IMR-90 (cell line): ENCODE measurements around the gene RAMP3.

Source experiments
- CHD1 ChIP-seq: IDR thresholded peaks from 2 replicates; pipeline ENCODE4 v1.6.1; 2012; ENCODE audit warnings: low read depth, low read length, improper control_type of control experiment
- MAZ ChIP-seq: IDR thresholded peaks from 2 replicates; pipeline ENCODE4 v1.6.1; 2012; ENCODE audit warnings: low read depth, mild to moderate bottlenecking, low read length, improper control_type of control experiment, moderate library complexity, borderline replicate concordance
- RAD21 ChIP-seq: IDR thresholded peaks from 2 replicates; pipeline ENCODE4 v1.6.1; 2012; ENCODE audit warnings: low read length, improper control_type of control experiment
- TF ChIP-seq, protein P1 (sequence below): conservative IDR thresholded peaks from 2 replicates; pipeline ENCODE4 v1.5.1; 2012; ENCODE audit warnings: mild to moderate bottlenecking, low read depth, low read length, improper control_type of control experiment

DNA sequence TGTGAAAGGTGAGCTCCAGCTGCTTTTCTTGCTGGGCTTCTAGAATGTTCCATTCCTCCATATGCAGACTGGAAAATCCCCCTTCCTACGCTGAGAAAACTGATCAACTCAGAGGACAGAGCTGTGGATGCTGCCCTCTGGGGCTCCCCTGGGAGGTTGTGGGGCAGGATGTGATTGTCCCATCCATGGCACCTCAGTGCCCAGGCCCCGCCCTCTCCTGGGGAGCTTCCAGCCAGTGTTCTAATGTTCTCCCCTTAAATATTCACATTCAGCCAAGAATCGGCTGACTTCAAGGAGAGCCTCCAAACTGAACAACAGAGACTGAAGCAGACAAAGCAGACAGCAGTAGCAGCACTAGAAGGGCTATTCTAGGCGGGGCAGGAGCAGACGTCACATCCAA is 55.0 kb downstream of the RAMP3 start:
- TF ChIP-seq, protein P1, sequence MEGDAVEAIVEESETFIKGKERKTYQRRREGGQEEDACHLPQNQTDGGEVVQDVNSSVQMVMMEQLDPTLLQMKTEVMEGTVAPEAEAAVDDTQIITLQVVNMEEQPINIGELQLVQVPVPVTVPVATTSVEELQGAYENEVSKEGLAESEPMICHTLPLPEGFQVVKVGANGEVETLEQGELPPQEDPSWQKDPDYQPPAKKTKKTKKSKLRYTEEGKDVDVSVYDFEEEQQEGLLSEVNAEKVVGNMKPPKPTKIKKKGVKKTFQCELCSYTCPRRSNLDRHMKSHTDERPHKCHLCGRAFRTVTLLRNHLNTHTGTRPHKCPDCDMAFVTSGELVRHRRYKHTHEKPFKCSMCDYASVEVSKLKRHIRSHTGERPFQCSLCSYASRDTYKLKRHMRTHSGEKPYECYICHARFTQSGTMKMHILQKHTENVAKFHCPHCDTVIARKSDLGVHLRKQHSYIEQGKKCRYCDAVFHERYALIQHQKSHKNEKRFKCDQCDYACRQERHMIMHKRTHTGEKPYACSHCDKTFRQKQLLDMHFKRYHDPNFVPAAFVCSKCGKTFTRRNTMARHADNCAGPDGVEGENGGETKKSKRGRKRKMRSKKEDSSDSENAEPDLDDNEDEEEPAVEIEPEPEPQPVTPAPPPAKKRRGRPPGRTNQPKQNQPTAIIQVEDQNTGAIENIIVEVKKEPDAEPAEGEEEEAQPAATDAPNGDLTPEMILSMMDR = no peak
- no peak for TF ChIP-seq RAD21
- TF ChIP-seq CHD1 = no peak
- TF ChIP-seq MAZ = no peak
